ENCODE measurements around the gene IL15RA. TPM values are rescaled to one million over a fixed set of nuclear protein-coding genes. Genes with fewer than 3 reads are reported as not detected.

Gene IL15RA
- total RNA-seq, 1 experiment from 2014 or later: 1.9 TPM

DNA sequence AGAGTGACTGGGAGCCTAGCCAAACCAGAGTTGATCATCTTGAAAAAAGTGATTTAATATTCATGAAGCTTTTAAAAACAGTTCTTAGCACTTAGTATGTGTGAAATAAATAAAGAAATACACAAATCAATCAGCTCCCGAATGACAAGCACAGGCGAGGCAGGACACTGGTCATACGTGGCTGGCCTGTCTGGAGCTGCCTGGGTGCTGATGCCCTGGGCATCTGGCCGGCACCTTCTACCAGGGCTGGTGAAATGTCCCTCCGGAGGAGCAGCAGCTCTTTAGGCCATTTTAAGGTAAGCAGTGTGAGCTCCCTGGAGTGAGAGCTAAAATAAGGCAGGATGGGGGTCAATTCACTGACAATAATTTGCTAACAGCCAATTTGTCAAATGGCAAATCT lies 23.7 kb downstream of the IL15RA start (continued):
- TF ChIP-seq, protein P1, sequence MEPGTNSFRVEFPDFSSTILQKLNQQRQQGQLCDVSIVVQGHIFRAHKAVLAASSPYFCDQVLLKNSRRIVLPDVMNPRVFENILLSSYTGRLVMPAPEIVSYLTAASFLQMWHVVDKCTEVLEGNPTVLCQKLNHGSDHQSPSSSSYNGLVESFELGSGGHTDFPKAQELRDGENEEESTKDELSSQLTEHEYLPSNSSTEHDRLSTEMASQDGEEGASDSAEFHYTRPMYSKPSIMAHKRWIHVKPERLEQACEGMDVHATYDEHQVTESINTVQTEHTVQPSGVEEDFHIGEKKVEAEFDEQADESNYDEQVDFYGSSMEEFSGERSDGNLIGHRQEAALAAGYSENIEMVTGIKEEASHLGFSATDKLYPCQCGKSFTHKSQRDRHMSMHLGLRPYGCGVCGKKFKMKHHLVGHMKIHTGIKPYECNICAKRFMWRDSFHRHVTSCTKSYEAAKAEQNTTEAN (CRISPR knock-in tag; IDR thresholded peaks at IDR 0.05): no peak
- TF ChIP-seq, protein P2, sequence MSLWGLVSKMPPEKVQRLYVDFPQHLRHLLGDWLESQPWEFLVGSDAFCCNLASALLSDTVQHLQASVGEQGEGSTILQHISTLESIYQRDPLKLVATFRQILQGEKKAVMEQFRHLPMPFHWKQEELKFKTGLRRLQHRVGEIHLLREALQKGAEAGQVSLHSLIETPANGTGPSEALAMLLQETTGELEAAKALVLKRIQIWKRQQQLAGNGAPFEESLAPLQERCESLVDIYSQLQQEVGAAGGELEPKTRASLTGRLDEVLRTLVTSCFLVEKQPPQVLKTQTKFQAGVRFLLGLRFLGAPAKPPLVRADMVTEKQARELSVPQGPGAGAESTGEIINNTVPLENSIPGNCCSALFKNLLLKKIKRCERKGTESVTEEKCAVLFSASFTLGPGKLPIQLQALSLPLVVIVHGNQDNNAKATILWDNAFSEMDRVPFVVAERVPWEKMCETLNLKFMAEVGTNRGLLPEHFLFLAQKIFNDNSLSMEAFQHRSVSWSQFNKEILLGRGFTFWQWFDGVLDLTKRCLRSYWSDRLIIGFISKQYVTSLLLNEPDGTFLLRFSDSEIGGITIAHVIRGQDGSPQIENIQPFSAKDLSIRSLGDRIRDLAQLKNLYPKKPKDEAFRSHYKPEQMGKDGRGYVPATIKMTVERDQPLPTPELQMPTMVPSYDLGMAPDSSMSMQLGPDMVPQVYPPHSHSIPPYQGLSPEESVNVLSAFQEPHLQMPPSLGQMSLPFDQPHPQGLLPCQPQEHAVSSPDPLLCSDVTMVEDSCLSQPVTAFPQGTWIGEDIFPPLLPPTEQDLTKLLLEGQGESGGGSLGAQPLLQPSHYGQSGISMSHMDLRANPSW (CRISPR knock-in tag; conservative IDR thresholded peaks at IDR 0.05; ENCODE audit: low read depth): no peak
- TF ChIP-seq SMAD3 (CRISPR knock-in tag; IDR thresholded peaks at IDR 0.05; ENCODE audit: borderline replicate concordance): no peak

DNA sequence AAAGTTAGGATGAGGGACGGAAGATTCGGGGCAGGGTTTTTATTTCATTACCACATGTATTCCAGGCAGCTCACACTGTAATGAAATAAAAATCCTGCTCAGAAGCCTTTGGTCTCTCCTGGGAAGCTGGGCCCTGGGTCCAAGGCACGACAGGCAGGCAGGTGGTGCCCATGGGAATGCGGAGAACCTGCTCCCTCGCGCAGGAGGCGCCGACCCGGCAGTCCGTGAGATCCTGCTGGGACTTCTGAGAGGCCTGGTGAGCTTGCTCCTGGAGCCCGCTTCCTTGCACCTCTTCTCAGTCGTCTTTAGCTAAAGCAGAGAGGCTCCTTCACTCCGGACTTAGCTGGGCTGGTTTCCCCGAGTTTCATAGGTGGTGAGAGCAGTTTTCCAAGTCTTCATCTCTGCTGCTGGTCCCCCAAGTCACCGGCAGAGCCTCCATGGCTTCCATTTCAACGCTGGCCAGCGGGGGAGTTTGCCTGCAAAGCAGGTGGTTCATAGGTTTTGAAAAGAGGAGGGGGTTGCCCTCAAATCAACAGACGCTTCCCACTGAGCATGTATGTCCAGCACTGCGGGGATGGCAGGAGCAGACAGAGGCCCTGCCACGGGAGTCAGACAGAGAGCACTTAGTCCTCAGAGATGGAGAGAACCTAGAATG lies 24.5 kb downstream of the IL15RA start:
- H3K9me3 Mint-ChIP-seq: no peaks in the 10 kb centered on the region
- H3K36me3 Mint-ChIP-seq: no peaks in the 10 kb centered on the region
- DNase-seq (ENCODE audit: low spot score): no peak
- no peak overlapping the region for H3K4me3 Mint-ChIP-seq
- peak; percentile 7; the same call in 1 of the 2 replicates for ATAC-seq
- H3K27me3 Mint-ChIP-seq (ENCODE audit: low read depth): no peaks in the 10 kb centered on the region
- TF ChIP-seq KAT7 (CRISPR knock-in tag; IDR thresholded peaks at IDR 0.05; ENCODE audit: borderline replicate concordance) (no peak), TCF7 (CRISPR knock-in tag; IDR thresholded peaks at IDR 0.05; ENCODE audit: low read depth) (no peak), ZNF423 (CRISPR knock-in tag; IDR thresholded peaks at IDR 0.05) (0 out of 2 replicates have a peak, but pooled peaks have one; percentile 13)
- H3K27ac Mint-ChIP-seq: no peak overlapping the region
- CTCF ChIA-PET: interaction anchor here (1.3 to 4.5 kb wide), 3 partner anchors 24 to 449 kb away, joined by 3 to 16 read pairs (median 3); no protein-coding TSS in a partner anchor
- POLR2A ChIA-PET: no interaction called here
- peaks cover 9% of the 10 kb centered on the region for H3K4me1 Mint-ChIP-seq

DNA sequence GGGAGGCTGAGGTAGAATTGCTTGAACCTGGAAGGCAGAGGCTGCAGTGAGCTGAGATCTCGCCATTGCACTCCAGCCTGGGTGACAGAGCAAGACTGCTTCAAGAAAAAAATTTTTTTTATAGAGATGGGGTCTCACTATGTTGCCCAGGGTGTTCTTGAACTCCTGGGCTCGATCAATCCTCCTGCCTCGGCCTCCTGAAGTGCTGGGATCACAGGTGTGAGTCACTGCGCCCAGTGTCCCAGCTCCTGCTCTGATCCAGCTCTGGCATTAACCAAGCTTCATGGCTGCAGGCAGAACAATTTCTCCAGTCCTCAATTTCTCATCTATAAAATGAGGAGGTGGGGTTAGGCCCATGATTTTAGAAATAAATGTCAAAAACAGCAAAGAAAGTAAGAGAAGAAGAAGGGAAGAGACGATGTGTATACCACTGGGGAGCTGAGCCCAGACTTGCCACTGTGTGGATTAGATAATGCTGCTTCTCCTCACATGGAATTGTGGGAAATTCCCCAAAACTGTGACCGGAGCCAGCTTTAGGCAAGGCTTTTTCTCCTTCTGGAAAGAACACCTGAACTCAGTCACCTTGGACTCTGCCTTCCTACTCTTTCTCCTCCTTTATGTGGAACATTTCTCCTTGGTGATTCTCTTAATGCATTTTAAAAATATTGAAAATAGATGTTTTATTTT lies 25.5 kb downstream of the IL15RA start:
- DNase-seq (ENCODE audit: low spot score) (no peak), ATAC-seq (no peak)
- POLR2A ChIA-PET: no interaction called here
- TF ChIP-seq SMAD3 (CRISPR knock-in tag; IDR thresholded peaks at IDR 0.05; ENCODE audit: borderline replicate concordance): no peak
- TF ChIP-seq RORB (CRISPR knock-in tag; IDR thresholded peaks at IDR 0.05): no peak
- TF ChIP-seq, protein P3, sequence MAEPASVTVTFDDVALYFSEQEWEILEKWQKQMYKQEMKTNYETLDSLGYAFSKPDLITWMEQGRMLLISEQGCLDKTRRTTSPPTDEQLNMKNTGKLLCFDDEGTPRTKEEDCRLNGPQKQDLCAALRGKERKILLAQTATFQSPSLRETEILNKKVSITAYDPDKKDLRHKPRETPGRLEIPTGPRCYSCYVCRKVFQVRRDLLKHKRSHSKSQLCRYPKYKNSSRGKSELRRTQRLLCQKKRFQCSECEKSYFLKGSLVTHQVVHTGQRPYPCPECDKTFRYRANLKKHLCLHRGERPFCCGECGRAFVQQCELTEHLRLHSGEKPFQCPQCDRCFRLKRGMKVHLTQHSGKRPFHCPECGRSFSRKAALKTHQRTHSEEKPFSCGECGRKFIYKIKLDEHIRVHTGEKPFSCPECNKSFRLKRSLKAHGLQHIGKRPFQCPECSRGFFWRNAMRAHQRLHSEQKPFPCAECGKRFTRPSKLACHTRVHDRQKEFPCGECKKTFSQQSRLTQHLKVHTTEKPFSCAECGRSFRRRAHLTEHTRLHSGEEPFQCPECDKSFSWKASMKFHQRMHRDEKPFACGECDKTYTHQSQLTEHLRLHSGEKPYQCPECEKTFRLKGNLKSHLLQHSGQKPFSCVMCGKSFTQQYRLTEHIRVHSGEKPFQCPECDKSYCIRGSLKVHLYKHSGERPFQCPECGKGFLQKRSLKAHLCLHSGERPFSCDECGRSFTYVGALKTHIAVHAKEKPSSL (CRISPR knock-in tag; conservative IDR thresholded peaks at IDR 0.05): no peak
- TF ChIP-seq, protein P4, sequence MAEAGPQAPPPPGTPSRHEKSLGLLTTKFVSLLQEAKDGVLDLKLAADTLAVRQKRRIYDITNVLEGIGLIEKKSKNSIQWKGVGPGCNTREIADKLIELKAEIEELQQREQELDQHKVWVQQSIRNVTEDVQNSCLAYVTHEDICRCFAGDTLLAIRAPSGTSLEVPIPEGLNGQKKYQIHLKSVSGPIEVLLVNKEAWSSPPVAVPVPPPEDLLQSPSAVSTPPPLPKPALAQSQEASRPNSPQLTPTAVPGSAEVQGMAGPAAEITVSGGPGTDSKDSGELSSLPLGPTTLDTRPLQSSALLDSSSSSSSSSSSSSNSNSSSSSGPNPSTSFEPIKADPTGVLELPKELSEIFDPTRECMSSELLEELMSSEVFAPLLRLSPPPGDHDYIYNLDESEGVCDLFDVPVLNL (CRISPR knock-in tag; IDR thresholded peaks at IDR 0.05; ENCODE audit: borderline replicate concordance, low read depth): no peak
- no peak for TF ChIP-seq SOX15 (CRISPR knock-in tag; IDR thresholded peaks at IDR 0.05)
- TF ChIP-seq ZNF138 (CRISPR knock-in tag; conservative IDR thresholded peaks at IDR 0.05): no peak
- TF ChIP-seq GTF2I (CRISPR knock-in tag; conservative IDR thresholded peaks at IDR 0.05): no peak
- TF ChIP-seq, protein P5, sequence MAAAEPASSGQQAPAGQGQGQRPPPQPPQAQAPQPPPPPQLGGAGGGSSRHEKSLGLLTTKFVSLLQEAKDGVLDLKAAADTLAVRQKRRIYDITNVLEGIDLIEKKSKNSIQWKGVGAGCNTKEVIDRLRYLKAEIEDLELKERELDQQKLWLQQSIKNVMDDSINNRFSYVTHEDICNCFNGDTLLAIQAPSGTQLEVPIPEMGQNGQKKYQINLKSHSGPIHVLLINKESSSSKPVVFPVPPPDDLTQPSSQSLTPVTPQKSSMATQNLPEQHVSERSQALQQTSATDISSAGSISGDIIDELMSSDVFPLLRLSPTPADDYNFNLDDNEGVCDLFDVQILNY (CRISPR knock-in tag; IDR thresholded peaks at IDR 0.05): no peak
- TF ChIP-seq RELA (CRISPR knock-in tag; IDR thresholded peaks at IDR 0.05; ENCODE audit: borderline replicate concordance): no peak
- TF ChIP-seq KAT7 (CRISPR knock-in tag; IDR thresholded peaks at IDR 0.05; ENCODE audit: borderline replicate concordance): no peak
- Mint-ChIP-seq H3K36me3 (no peaks in the 10 kb centered on the region), H3K9me3 (no peaks in the 10 kb centered on the region), H3K27me3 (ENCODE audit: low read depth) (no peaks in the 10 kb centered on the region), H3K4me1 (peaks cover 9% of the 10 kb centered on the region), H3K27ac (no peak overlapping the region), H3K4me3 (no peak overlapping the region)
- CTCF ChIA-PET: interaction anchor here (1.3 to 4.5 kb wide), 4 partner anchors 25 to 450 kb away, joined by 3 to 16 read pairs (median 4); no protein-coding TSS in a partner anchor

Data from WTC11 (cell line).